ENCODE measurements around the gene AKNA.

DNA sequence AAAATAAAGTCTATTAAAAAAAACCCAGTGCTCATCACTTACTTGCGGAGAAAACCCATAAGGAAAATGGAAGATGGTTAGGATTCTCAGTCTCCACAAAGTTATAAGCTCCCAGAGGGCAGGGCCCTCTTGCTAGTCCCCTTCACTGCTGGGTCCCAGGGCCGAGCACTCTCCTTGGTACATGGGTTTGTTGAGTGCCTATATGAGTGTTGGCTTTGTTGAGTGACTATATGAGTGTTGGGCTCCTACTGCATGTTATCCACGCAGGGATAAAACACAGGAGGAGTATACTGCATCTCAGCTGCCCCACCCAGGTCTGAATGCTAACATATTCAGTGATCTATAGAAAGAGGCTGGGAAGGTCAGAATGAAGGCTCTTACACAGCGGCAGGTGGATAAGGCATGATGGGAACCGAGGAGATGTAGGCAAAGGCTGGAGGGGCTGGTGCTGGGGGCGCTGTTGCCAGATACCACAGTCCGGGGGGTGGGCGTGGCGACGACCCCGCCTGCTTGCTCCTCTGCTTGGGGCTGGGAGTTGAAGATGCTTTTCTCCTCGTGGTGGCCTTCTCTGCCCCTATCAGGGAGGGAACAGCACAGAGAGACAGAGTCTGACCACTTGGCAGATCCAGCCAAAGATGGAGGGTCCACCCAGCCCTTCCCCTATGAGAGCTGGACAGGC lies 46.5 kb downstream of the AKNA start:
- TF ChIP-seq, protein P1, sequence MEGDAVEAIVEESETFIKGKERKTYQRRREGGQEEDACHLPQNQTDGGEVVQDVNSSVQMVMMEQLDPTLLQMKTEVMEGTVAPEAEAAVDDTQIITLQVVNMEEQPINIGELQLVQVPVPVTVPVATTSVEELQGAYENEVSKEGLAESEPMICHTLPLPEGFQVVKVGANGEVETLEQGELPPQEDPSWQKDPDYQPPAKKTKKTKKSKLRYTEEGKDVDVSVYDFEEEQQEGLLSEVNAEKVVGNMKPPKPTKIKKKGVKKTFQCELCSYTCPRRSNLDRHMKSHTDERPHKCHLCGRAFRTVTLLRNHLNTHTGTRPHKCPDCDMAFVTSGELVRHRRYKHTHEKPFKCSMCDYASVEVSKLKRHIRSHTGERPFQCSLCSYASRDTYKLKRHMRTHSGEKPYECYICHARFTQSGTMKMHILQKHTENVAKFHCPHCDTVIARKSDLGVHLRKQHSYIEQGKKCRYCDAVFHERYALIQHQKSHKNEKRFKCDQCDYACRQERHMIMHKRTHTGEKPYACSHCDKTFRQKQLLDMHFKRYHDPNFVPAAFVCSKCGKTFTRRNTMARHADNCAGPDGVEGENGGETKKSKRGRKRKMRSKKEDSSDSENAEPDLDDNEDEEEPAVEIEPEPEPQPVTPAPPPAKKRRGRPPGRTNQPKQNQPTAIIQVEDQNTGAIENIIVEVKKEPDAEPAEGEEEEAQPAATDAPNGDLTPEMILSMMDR (IDR thresholded peaks at IDR 0.05; ENCODE audit: low read length) = no peak
- no peak for TF ChIP-seq EZH2phosphoT487 (IDR thresholded peaks at IDR 0.05; ENCODE audit: low read length)
- no peak for TF ChIP-seq EZH2 (optimal IDR thresholded peaks at IDR 0.05; ENCODE audit: low read depth, low read length)
